ENCODE data around the gene AKNA.

GRCh38 chr9:114330636-114331035 is 57.1 kb downstream of the AKNA start:
- TF ChIP-seq, protein P1, sequence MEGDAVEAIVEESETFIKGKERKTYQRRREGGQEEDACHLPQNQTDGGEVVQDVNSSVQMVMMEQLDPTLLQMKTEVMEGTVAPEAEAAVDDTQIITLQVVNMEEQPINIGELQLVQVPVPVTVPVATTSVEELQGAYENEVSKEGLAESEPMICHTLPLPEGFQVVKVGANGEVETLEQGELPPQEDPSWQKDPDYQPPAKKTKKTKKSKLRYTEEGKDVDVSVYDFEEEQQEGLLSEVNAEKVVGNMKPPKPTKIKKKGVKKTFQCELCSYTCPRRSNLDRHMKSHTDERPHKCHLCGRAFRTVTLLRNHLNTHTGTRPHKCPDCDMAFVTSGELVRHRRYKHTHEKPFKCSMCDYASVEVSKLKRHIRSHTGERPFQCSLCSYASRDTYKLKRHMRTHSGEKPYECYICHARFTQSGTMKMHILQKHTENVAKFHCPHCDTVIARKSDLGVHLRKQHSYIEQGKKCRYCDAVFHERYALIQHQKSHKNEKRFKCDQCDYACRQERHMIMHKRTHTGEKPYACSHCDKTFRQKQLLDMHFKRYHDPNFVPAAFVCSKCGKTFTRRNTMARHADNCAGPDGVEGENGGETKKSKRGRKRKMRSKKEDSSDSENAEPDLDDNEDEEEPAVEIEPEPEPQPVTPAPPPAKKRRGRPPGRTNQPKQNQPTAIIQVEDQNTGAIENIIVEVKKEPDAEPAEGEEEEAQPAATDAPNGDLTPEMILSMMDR (conservative IDR thresholded peaks at IDR 0.05; ENCODE audit: low read length): no peak
- no peak for TF ChIP-seq EZH2phosphoT487 (IDR thresholded peaks at IDR 0.05; ENCODE audit: borderline replicate concordance, low read depth, low read length)
